ENCODE results near the gene CABP4. TPM values are rescaled to one million over a fixed set of nuclear protein-coding genes. Genes with fewer than 3 reads are reported as not detected.

Gene CABP4
- total RNA-seq, 2 donors from 2014 or later: 3.1 TPM; not detected in 1

DNA sequence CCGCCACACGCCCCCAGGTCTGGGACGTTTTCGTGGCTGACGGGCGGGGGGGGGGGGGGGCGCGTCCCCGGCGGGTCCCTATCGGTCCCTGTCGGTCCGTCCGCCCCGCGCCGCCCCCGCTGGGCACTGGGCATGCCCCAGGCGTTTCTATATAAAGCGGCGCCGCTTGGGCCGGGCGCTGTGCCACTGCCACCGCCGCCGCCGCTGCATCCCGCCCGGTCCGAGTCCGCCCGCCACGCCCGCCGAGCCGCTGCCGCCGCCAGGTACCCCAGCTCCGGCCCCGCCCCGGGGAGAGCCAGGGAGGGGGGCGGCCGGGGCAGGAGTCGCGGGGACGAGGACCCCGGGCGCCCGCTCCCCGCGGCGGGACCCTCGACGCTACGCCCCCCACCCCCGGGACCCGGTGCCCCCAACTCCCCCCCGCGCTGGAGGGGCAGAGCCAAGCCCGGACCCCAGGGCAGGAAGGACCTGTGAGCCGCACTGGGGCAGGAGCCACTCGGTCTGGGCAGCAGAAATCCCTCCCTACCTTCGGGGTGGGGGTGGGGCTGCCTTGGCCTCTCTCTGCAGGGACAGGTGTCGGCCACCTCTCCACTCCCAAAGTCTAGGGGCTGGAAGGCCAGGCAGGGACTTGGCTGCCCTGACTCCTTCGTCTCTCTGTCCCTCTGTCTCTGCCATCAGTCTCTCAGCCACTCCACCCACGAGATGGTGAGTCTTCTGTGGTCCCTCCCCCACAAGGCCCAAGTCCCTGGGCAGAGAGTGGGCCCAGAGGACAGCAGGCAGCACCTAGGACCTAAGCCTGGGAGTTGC lies 39.5 kb upstream of the CABP4 start, which contains the start of gene CARNS1:
TSS of gene CARNS1 (plus strand) at position 178 of the 804 bp plus-strand sequence. CDS start at position 700, 522 bp downstream.
- Histone ChIP-seq H3K4me3 (peak within 1 kb of the TSS in 1 of 2 donors; percentile 6), H3K27me3 (no peaks in the 10 kb centered on the region), H3K4me1 (peaks cover 61% of the 10 kb centered on the region), H3K36me3 (replicated peaks in 1 of 2; ENCODE audit: insufficient read depth in 1 of 2, low read depth in 2 of 2) (no peaks in the 10 kb centered on the region), H3K27ac (peak within 1 kb of the TSS in 2 of 4 donors; percentile 30 to 37), H3K9me3 (no peaks in the 10 kb centered on the region)
- peak in 3 of 4 donors; percentile 48 to 68 (median 63) for DNase-seq
- WGBS, 2 donors: 5 to 8% methylated on average over 5 to 56 of the region's 67 CpGs
- no peak for TF ChIP-seq POLR2A (IDR thresholded peaks at IDR 0.05)
- TF ChIP-seq, protein P1, sequence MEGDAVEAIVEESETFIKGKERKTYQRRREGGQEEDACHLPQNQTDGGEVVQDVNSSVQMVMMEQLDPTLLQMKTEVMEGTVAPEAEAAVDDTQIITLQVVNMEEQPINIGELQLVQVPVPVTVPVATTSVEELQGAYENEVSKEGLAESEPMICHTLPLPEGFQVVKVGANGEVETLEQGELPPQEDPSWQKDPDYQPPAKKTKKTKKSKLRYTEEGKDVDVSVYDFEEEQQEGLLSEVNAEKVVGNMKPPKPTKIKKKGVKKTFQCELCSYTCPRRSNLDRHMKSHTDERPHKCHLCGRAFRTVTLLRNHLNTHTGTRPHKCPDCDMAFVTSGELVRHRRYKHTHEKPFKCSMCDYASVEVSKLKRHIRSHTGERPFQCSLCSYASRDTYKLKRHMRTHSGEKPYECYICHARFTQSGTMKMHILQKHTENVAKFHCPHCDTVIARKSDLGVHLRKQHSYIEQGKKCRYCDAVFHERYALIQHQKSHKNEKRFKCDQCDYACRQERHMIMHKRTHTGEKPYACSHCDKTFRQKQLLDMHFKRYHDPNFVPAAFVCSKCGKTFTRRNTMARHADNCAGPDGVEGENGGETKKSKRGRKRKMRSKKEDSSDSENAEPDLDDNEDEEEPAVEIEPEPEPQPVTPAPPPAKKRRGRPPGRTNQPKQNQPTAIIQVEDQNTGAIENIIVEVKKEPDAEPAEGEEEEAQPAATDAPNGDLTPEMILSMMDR (IDR thresholded peaks at IDR 0.05): no peak
- intact Hi-C loops (cut with DNase I): no loop called here
- no peak for ATAC-seq

DNA sequence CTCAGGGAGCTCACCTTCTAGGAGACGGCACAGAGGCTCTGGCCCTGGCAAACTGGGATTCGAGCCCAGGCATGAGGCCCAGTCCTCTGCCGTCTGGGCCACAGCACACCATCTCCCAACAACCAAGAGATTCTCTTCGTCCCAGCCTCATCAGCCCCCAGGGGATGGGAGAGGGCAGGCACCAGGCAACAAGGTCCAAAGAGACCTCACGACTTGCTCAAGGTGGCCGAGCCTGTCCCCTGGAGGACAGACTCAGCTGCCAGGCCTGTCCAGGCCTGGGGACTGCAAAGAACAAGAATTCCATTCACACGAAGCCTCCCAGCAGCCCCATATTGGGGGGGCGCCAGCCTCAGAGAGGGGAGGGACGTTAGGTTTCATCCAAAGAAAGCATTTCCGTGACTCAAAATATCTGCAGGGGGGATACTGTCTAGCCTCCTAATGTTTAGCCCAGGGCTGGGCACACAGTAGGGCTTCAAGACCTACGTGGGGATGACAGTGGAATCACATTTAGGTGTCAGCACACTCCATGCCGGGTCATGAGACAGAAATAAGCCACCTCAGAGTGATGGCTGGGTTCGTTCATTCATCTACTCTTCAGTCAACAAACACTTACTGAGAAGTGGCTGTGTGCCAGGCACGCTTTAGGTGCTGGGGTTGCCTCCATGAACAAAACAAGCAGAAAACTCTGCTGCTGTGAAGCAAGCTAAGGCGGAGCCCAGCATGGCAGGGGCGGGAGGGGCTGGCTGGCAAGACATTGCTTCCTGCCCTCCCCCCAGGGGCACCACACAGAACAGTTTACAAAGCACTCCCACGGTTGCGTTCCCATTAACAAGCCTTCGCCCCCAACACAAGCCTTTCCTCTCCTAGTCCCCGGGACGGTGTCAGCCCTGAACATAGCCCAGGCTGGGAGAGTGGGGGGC lies 38.5 kb upstream of the CABP4 start:
- ATAC-seq: no peak
- Histone ChIP-seq H3K9me3 (no peaks in the 10 kb centered on the region), H3K36me3 (replicated peaks in 1 of 2; ENCODE audit: insufficient read depth in 1 of 2, low read depth in 2 of 2) (no peaks in the 10 kb centered on the region), H3K27me3 (no peaks in the 10 kb centered on the region), H3K4me1 (peaks cover 66% of the 10 kb centered on the region), H3K4me3 (no peak overlapping the region), H3K27ac (no peak overlapping the region)
- TF ChIP-seq, protein P1 (IDR thresholded peaks at IDR 0.05): no peak
- TF ChIP-seq POLR2A (IDR thresholded peaks at IDR 0.05): no peak
- intact Hi-C loops (cut with DNase I): no loop called here
- DNase-seq: peak in 3 of 4 donors; percentile 46 to 71 (median 52)
- WGBS, 2 donors: 56 to 59% methylated on average over 13 to 21 of the region's 21 CpGs

DNA sequence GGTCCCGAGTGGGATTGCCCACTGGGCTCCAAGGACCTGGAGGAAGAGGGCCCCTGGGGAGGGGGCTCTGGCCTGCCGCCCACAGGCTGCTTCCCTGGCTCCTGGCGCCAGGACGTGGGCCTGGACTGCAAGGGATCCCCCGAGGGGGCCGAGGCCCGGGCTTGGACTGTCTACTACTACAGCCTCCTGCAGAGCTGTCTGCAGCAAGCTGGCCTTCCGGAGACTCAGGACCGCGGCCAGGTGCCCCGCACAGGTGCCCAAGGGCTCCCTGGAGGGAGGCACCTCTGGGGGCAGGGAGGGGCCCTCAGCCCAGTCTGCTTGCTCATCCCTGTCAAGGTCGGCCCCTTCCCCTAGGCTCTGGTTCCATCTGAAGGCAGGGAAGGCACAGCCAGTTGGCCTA lies 37.7 kb upstream of the CABP4 start:
- H3K4me1 ChIP-seq: peaks cover 65% of the 10 kb centered on the region
- intact Hi-C loops (cut with DNase I): no loop called here
- WGBS, 2 donors: 83 to 100% methylated on average over 1 to 12 of the region's 12 CpGs
- H3K27me3 ChIP-seq: no peaks in the 10 kb centered on the region
- DNase-seq (no peak), ATAC-seq (no peak)
- no peak for TF ChIP-seq POLR2A (IDR thresholded peaks at IDR 0.05)
- TF ChIP-seq, protein P1 (IDR thresholded peaks at IDR 0.05): no peak
- H3K27ac ChIP-seq: no peak overlapping the region
- H3K4me3 ChIP-seq: no peak overlapping the region
- no peaks in the 10 kb centered on the region for H3K36me3 ChIP-seq (replicated peaks in 1 of 2; ENCODE audit: insufficient read depth in 1 of 2, low read depth in 2 of 2)
- H3K9me3 ChIP-seq: no peaks in the 10 kb centered on the region

DNA sequence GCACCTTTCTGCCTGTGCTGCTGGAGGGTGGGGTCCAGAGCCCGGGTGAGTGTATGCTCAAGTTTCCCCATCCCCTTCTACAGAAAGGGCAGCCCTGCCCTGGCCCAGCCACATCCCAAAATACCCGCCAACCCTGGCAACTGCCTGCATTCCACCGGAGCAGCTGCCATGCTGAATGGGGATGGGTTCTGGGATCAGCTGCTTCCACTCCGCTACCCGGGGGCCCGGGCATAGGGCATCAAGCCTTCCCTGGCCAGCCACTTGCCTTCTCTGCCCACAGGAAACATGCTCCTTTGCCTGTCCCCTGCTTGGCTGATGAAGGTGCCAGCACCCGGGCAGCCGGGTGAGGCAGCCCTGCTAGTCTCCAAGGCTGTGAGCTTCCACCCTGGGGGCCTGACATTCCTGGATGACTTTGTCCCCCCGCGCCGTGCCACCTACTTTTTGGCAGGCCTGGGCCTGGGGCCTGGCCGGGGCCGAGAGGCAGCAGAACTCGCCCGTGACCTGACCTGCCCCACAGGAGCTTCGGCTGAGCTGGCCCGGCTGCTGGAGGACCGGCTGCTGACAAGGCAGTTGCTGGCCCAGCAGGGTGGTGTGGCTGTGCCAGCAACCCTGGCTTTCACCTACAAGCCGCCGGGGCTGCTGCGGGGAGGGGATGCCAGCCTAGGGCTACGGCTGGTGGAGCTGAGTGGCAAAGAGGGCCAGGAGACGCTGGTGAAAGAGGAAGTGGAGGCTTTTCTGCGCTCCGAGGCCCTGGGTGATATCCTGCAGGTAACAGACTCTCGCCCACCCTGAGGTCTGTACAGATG lies 36.5 kb upstream of the CABP4 start:
- DNase-seq: peak; percentile 42 to 72 (median 58)
- peaks cover 59% of the 10 kb centered on the region for H3K4me1 ChIP-seq
- H3K36me3 ChIP-seq (replicated peaks in 1 of 2; ENCODE audit: insufficient read depth in 1 of 2, low read depth in 2 of 2): no peaks in the 10 kb centered on the region
- intact Hi-C loops (cut with DNase I): no loop called here
- no peak for ATAC-seq
- 37 to 60% methylated on average over 8 to 25 of the region's 26 CpGs for WGBS, 2 donors
- TF ChIP-seq, protein P1 (IDR thresholded peaks at IDR 0.05): no peak
- TF ChIP-seq POLR2A (IDR thresholded peaks at IDR 0.05): peak in 1 of 3 donors; percentile 5
- H3K4me3 ChIP-seq: no peak overlapping the region
- peak overlapping the region in 3 of 4 donors; percentile 26 to 98 (median 48) for H3K27ac ChIP-seq
- no peaks in the 10 kb centered on the region for H3K27me3 ChIP-seq
- H3K9me3 ChIP-seq: no peaks in the 10 kb centered on the region
